Keratinocyte (primary cell): ENCODE results near the gene MYO1D.

Source experiments
- CTCF ChIP-seq, 3 experiments: IDR thresholded peaks in 1 of 3; conservative IDR thresholded peaks in 1 of 3; optimal IDR thresholded peaks in 1 of 3; 2 replicates in 2 of 3; 3 replicates in 1 of 3; pipeline versions ENCODE3 to v1.5.1; 2011; ENCODE audit warnings: low read length in 3 of 3, mild to moderate bottlenecking in 3 of 3, moderate library complexity in 2 of 3, control low read depth in 1 of 3, inconsistent platforms in 1 of 3; ENCODE audit not compliant: insufficient read depth in 2 of 3; ENCODE audit errors: extremely low read depth in 1 of 3
- EZH2 ChIP-seq: IDR thresholded peaks from one replicate; pipeline ENCODE4 v1.6.1; 2012; ENCODE audit warnings: inconsistent platforms, mild to moderate bottlenecking, low read length, moderate library complexity

GRCh38 chr17:32671896-32672295 is 205.0 kb downstream of the MYO1D start:
- TF ChIP-seq CTCF (optimal IDR thresholded peaks at IDR 0.05 in 1 of 3, IDR thresholded peaks at IDR 0.05 in 1 of 3, conservative IDR thresholded peaks at IDR 0.05 in 1 of 3; ENCODE audit: extremely low read depth in 1 of 3, insufficient read depth in 2 of 3, low read length in 3 of 3) (no peak), EZH2 (no peak)
